DMS79 (cell line): ENCODE measurements around the gene GFOD1.

Experiments
- DNase-seq: peaks from one replicate; lab custom pipeline; 2025; lab: John Stamatoyannopoulos, UW

The GFOD1 gene

DNA sequence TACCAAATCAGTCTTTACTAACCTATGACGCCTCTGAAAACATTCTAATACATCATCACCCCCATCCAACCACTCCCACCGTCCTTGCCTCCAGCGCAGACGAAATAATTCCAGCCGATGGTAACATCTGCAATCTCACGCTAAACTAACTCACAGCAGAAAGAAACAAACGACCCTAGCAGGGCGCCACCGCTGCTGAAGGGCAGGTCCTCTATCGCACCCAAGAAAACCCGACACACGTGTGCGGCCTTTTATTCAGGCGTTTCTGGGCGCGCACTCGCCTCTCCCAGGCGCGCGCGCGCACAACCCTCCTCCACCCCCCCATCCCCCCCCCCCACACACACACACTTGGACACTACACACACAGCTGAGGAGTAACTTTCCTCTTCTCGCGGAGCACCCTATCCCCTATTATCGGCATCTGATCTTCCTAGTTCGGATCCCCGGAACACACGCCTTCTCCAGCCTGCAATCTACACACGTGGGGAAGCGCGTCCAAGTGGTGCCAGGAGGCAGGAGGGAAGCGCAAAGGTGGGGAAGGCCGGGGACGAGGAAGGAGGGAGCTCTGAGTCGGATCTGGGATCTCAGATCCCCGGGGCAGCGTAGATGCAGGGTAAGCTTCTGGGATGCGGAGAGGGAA is 1.4 kb downstream of the GFOD1 start:
- DNase-seq = peak; percentile 1

DNA sequence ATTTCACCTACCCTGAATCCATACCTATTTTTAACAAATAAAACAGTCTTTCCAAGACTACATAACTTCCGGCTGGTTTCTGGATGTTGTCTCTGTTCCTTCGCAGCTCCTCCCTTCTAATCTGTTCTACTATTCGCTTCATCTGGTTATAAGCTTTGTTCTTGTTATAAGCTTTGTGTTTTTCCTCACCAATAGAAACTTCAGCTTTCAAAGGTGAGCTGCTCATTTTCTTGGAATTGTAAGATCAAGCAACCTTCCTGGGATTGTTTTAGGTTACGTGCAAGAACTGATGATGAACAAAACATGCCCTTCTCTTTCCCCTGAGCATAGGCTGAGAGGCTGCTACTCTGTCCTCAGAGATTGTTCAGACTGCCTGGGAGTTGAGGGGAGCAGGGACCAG is 2.1 kb downstream of the GFOD1 start:
- DNase-seq = no peak

DNA sequence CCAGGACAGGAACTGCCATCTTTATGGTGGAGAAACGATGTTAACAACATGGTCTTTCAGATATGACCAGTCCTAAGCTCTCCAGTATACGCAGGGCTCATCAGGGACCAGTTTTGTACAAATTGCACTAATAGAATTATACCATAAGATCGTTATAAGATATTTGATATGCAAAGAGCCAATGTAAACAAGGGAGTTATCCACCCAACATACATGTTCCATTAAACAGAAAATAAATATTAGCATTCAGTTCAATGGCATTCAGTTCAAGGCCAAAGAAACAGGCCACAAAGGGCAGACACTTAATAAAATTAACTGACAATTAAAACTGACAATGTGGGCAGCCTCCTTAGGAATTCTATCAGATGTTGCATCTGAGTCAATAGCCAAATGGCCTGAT is 2.6 kb downstream of the GFOD1 start:
- DNase-seq = no peak

DNA sequence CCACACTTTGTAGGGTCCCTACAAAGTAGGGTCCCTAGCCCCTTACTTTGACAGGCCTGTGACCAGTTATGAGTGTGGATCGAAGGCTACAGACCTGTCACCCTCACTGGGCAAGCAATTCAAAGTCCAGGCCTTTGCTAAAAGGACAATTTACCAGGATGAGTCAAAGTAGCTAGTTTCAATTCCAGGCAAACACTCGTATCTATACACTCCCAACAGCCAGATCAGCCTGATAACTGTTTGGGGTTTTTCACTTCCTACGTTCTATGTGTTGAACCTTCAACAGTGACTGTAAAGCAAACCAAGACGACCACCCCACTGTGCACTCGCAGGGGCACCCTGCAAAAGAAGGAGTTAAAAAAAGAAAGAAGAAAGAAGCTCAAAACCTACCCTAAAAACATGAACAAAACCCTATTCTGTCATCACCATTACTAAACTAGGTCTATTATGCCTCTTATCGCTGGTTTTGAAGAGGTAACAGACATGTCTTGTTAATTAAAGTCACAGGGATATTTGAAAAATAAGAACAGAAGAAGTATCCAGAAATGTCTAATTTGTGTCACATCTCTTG is 3.2 kb downstream of the GFOD1 start:
- DNase-seq = no peak

DNA sequence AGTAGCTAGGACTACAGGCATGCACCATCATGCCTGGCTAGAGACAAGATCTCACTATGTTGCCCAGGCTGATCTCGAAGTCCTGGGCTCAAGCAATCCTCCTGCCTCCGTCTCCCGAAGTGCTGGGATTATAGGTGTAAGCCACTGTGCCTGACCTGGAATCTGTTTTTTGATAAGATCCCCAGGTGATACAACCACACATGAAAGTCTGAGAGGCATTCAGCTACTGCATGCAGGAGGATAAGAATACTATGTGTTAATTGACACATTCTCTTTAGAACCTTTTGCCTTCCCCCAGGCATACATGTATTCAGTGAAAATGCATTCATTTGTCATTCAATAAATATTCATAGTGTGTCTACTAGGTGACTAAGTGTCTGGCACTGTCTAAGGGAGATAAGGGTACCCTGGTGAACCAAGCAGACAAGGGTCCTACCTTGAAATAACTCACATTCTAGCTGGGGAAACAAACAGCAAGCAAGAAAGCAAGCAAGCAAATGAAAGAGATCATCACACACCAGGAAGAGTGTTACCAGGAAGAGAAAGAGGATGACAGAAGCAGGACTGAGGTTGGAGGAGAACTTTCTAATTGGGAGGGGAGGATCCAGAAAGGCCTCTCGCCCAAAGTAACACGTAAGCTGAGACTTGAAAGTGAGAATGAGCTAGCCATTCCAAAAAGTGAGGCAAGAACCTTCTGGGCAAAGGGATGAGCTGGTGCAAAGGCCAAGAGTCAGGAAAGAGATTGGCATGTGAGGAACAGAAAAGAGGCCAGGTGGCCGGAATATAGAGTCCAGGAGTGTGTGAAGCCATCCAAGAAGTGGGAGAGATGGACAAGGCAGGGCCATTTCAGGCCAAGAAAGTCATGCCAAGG is 6.5 kb downstream of the GFOD1 start:
- DNase-seq = no peak

DNA sequence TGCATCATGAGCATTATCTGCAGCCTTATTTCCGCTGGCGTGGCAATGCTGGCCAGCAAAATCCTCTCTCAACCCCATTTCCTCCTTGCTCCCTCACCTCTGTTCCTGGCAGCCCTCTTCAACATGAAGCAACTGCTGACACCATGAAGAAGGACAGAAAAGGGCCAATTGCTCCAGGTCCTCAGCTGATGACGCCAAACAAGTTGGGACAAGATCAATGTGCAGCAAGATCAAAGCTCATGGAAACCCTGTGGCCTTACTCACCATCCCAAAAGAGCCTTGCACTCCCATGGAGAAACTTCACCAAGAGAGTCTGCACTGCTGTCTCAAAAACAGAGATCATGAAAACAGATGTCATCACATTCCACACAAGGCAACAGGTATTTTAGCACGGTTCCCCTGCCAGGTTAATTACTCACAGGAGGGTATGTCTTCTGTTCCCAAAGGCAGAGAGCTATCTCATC is 7.4 kb downstream of the GFOD1 start:
- DNase-seq = no peak

DNA sequence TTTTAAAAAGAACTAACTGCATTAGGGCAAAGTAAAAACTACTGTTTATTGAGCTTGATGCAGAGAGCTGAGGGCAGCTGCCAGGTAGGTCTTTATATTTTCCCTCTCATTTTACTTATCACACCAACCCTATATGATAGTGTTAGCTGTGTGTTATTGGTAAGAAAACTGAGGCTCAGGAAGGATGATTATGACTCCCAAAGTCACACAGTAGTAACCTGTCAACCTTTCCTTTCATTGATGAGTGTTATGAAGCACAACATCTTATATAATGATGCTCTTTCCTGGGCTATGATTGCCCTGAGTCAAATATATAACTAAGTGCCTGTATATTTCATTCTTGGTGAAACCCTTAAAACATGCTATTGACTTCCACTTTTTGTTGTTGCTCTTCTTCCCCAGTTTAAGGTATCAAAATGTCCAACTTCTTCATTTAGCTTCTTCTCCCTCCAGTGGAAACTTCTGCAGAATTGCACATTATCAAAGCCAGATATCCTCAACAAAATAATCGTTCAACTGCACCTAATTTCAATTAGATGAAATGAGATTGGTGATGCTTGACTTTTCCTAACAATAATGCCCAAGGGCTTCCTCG is 8.1 kb downstream of the GFOD1 start:
- DNase-seq = no peak

DNA sequence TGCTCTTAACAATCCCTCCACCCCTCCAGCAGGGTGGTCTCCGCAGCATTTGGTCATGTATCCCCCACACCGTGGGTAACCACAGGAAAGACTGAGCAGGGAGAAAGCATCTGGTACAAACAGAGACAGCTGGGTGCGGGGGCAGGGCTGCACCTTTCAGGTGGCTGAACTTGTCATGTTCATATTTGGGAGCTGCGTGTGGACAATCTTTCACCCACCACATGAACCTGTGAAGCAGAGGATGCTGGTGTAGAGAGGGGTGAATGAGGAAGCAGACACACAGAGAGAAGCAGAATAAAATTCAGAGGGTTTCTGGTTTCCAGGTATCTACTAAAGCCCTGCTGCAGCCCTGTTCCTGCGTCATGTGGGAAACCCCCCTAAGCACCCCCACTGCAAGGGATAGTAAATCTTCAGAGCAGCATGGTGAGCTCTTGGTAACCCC is 8.9 kb downstream of the GFOD1 start:
- no peak for DNase-seq

DNA sequence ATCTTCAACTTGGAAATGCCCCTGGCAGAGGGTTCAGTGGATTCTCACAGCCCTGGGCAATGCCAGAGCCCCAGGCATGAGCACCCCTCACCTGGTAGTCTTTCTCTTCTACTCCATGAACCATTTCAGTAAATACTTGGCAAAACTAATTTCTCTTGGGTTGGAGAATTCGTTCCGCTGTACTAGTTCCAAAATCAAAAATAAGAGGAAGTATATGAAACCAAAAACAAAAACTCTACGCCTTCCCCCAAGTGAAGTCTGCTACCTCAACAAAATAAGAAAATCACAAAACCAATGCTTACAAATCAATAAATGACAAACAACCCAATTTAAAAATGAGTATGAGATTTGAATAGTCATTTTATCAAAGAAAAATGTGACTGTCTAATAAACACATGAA is 12.6 kb downstream of the GFOD1 start:
- no peak for DNase-seq

DNA sequence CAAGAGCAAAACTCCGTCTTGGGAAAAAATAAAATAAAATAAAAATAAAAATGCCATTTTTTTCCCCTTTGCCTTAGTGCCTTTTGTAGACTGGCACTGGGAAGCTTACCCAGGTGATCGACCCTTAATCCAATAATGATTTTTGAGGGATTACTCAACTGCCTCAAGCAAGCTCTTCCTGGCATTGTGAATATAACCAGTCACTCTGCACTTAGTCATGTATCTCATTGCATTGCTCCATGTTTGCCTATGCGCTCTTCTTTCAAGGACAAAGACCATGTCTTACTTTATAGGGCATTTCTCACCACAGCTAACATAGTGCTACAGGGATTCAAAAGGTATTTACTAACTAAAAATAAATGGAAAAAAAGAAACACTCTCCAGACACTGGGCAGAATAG is 13.0 kb downstream of the GFOD1 start:
- DNase-seq = no peak

DNA sequence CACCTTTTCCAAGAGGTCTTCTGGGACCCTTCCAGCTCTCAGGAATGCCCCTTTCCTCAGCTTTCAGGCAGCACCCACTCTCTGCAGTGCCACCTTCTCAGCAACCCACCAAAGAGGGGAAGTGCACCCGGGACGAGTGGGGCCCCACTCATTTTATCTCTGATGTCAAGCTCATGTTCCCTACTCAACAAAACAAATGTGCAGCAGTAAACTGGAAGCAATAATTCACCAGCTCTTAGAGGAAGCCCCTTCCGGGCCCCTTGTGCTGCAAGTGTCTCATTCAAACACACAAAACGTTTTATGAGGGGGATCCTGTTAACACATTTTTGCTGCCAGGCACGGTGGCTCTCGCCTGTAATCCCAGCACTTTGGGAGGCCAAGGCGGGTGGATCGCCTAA is 13.6 kb downstream of the GFOD1 start:
- DNase-seq = no peak

DNA sequence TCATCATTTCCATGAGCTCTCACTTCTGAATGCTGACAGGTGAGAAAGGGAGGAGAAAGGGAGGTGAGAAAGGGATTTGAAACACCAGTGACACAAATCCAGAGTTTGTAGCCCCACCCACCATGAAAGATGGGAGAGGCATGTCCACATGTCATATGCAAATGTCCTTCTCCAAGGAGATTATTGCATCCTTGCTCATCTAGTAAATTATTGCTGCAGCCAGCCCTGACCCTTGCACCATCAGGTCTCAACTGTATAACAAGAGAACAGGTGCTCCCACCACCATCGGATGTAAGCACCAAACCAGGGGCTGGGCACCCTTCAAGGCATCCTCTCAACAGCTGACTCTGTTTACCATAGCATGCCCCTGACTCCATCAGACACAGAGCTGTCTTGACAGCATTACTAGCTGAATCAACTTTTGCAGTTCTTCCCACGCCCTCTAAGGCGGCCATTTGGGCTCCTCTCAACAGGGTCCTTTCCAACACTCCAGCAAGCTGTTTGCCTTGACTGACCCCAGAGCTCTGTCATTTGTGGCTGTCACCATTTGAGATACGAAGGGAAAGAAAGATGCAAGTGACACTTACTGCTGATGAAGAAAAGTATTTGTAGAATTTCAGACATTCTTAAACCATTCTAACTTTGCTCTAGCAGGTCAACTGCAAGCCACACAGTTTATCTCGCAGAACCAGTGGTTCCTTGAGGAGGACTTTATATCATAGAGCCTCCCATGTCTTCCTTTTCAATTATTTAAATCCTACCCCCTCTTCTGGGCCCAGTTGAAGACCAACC is 14.2 kb downstream of the GFOD1 start:
- DNase-seq = no peak

DNA sequence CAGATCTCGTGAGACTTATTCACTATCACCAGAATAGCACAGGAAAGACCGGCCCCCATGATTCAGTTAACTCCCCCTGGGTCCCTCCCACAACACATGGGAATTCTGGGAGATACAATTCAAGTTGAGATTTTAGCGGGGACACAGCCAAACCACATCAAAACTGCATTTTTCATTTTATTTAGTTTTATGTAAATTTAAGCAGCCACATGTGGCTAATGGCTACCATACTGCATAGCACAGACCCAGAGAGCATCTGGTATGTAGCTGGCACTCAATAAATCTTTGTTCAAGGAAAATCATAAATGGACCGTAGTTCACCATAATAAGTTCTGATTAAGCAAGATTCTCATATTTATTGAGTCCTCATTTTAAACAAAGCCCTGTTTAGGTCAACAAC is 15.3 kb downstream of the GFOD1 start:
- DNase-seq = no peak

DNA sequence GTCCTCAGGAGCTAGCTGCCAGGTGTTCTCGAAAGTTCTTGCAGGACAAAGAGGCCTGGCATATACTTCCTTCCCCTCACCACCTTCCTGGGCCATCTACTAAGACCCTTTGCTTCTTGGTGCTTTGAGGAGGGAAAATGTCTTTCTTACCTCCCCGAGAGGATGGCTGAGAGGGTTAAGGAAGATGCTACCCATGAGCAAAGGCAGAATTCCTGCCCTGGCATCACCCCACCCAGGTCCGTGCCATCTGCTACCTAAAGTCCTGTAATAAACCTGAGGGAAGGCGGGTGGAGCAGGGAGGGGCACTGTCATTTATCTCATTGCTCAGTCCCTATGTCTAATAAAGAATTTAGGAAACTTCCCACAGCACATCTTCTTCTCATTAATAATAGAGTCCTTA is 16.2 kb downstream of the GFOD1 start:
- no peak for DNase-seq

DNA sequence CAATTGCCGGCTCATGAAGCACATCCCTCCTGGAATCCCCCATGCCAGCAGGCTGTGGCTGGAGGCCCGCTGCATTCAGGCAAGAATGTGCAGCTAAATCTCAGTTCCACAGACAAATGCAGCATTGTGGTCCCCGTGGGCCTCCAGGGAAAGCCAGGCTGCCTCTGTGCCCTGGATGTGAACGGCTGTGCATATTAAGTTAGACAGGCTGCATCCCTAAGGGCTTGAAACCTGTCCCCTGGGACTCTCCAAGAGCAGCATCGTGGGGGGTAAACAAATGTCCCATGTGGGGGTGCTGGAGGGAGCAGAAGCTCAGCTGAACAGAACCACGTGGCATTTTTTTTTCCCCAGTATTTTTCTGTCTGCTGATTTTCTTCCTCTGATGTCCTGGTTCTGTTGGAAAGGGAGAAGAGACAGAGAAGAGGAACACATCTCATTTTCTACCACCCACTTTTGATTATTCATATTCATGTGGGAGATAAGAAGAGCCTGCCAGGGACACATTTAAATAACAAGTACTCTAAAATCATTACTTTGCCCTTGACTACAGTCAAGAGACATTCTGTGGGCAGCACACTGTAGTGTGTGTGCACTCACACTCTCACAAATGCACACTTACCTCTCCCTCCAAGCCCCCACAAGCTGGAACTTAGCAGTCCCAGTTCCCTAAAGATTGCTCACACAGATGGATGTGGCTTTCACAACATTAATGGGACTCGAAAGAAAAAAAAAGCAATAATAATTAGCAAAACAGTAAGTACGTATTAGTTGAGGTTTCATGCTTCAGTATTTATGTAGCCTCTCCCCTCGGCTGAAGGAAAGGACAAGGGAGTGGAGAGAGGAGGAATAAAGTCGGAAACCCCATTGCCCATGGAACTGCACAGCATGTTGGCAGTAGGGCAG is 16.9 kb downstream of the GFOD1 start:
- DNase-seq = no peak

DNA sequence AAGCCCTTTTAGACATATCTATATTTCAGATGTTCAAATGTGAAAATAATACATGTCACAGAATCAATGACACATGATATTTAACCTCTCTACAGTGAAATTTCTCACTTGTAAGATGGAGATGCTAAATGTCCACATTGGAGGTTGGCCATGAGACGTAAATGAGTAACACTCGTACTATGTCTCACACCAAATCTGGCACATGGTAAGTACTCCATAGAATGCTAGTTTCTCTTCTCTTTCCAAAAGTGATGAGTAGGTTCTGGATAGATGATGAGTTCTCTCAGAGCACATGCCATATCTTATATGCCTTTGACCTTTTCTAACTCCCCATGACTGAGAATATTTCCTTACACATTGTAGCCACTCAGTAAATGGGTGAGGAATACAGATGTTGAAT is 17.7 kb downstream of the GFOD1 start:
- no peak for DNase-seq

DNA sequence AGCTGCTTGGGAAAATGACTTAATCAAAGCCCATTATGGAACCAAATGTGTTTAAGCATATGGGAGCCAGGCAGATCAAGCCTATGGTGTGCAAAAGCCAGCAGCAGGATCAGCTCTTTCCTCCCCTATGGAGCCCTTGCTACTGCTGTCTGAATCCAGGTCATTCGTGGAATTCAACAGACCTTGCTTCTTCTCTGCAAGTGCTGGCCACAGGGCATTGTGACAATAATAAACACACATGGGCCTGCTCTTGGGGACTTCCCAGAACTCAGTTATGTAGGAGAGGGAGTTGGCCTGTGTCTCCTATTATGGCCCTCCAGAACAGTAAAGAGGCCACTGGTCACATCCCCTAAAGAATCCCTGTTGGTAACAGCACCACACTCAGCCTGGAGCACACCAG is 18.6 kb downstream of the GFOD1 start:
- DNase-seq = no peak

DNA sequence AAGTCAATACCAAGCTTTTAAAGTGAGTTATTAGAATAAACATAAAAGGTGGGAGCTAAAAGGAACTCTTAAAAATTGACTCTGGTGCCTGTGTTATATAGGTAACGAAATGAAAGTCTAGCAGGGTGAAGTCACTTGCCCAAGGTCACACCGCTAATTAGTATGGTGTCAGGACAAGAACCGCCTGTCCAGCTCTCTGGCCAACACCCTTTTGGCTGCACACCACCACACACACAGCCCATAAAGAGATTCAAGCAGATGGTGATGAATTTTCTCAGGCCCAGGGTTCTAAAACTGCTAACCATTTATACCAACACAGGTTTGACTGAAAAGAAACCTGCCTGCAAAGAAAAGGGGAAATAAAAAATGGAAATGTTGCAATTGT is 20.2 kb downstream of the GFOD1 start:
- DNase-seq = no peak

DNA sequence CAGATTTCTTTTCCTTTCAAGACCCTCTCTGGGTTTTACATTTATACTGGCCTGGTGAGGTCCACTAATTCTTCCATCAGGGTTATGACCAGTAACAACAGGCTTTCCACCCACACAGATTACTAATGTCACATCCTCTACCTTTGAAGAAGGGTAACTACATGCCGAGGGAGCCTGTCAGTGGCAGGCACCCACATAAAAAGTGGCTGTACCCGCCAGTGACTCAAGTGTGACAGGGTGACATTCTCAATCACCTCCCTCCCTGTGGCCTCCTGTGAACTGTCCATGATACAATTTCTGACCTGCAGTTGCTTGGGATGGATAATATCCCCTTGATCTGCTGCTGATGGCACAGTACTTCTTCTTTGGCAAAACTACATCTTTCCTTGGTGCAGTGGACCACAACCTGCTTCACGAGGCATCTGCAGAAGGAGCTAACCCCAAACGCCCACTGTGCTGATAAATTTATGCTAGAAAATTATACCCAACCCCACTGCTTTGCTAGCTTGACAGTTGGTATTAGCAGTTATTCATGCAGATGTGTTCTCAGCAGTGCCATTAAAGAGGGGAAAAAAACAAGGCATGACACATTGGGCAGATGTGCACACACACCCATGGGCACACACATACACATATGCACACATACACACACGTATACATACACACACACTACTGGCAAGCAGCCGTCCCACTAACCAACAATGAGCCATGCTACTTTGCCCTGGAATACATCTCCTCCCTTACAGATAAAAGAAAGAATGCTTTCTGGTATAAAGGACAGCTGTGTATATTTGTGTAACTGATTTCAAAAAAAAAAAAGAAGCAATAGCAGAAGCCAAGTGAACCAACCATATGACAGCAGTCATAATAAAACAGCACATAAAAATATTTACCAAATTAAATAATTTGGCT is 20.8 kb downstream of the GFOD1 start:
- DNase-seq = no peak

DNA sequence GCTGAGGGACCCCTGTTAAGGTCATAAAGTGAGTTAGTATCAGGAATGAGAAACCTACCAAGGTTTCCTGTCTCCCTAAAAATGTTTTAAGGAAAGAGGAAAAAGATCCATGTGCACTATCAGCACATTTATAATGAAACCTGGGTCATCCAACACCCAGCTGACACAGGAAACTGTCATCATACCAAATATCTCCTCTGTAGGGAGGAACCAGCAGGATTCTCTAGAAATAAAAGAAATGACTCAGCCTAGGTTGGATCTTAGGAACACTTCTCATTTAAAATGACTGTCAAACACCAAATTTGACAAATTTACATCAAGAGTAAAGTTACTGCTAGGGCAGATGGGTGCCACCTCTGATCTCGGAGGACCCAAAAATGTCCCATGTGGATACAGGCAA is 21.7 kb downstream of the GFOD1 start:
- no peak for DNase-seq
